Mesenchymal stem cell (in vitro differentiated cells and primary cell): ENCODE measurements around the gene DCLK1.

Experiments used
- DNase-seq: peaks from one replicate; pipeline ENCODE4 v3.0.0-alpha.2; 2013
- H2AFZ ChIP-seq: one replicate; pipeline ENCODE4 v1.6.1; 2013; ENCODE audit warnings: low read depth, mild to moderate bottlenecking, control low read depth, inconsistent platforms, low read length, moderate library complexity
- H2AK5ac ChIP-seq: 2 replicates; pipeline ENCODE4 v1.6.1; 2013; ENCODE audit warnings: low read length, moderate library complexity, mild to moderate bottlenecking, inconsistent platforms; ENCODE audit not compliant: severe bottlenecking
- H2BK120ac ChIP-seq: one replicate; pipeline ENCODE4 v1.6.1; 2013; ENCODE audit warnings: low read depth, mild to moderate bottlenecking, inconsistent platforms, low read length, moderate library complexity
- H2BK12ac ChIP-seq, 2 experiments: one replicate each; pipeline ENCODE4 v1.6.1; 2013; ENCODE audit warnings: inconsistent platforms in 2 of 2, low read length in 2 of 2, mild to moderate bottlenecking in 2 of 2, moderate library complexity in 2 of 2, control low read depth in 1 of 2
- H2BK15ac ChIP-seq: one replicate; pipeline ENCODE4 v1.6.1; 2013; ENCODE audit warnings: mild to moderate bottlenecking, low read depth, inconsistent platforms; ENCODE audit not compliant: poor library complexity, severe bottlenecking
- H2BK5ac ChIP-seq: 2 replicates; pipeline ENCODE4 v1.6.1; 2013; ENCODE audit warnings: low read depth, mild to moderate bottlenecking, low read length, control low read depth, inconsistent platforms; ENCODE audit not compliant: poor library complexity, severe bottlenecking
- H3K14ac ChIP-seq, 2 experiments: one replicate each; pipeline ENCODE4 v1.6.1; 2013; ENCODE audit warnings: inconsistent platforms in 2 of 2, low read length in 2 of 2, control low read depth in 1 of 2, mild to moderate bottlenecking in 1 of 2, moderate library complexity in 1 of 2
- H3K18ac ChIP-seq, 2 experiments: one replicate each; pipeline ENCODE4 v1.6.1; 2013; ENCODE audit warnings: inconsistent platforms in 2 of 2, low read length in 2 of 2, control low read depth in 1 of 2, low read depth in 1 of 2, mild to moderate bottlenecking in 1 of 2
- H3K23ac ChIP-seq, 2 experiments: one replicate each; pipeline ENCODE4 v1.6.1; 2013; ENCODE audit warnings: inconsistent platforms in 2 of 2, low read length in 2 of 2, mild to moderate bottlenecking in 2 of 2, moderate library complexity in 2 of 2, control low read depth in 1 of 2
- H3K27ac ChIP-seq: 2 replicates; pipeline ENCODE4 v1.5.1; 2013; ENCODE audit warnings: mild to moderate bottlenecking, moderate library complexity, low read length, control low read depth, inconsistent platforms; ENCODE audit not compliant: poor library complexity, severe bottlenecking
- H3K27me3 ChIP-seq, 2 experiments: 2 replicates each; pipeline versions ENCODE4 v1.6.1 to v1.7.0; 2013; ENCODE audit warnings: low read length in 2 of 2, mild to moderate bottlenecking in 2 of 2, moderate library complexity in 2 of 2, control low read depth in 1 of 2, inconsistent platforms in 1 of 2; ENCODE audit not compliant: control insufficient read depth in 1 of 2, insufficient read depth in 1 of 2
- H3K36me3 ChIP-seq, 2 experiments: 2 replicates each; pipeline versions ENCODE4 v1.6.1 to v1.7.0; 2013; ENCODE audit warnings: low read length in 2 of 2, control low read depth in 1 of 2, inconsistent platforms in 1 of 2, low read depth in 1 of 2, mild to moderate bottlenecking in 1 of 2; ENCODE audit not compliant: insufficient read depth in 2 of 2, control insufficient read depth in 1 of 2
- H3K4ac ChIP-seq, 2 experiments: one replicate each; pipeline ENCODE4 v1.6.1; 2013; ENCODE audit warnings: inconsistent platforms in 2 of 2, low read length in 2 of 2, mild to moderate bottlenecking in 2 of 2, moderate library complexity in 2 of 2, control low read depth in 1 of 2, low read depth in 1 of 2
- H3K4me1 ChIP-seq: 2 replicates; pipeline ENCODE4 v1.6.1; 2013; ENCODE audit warnings: low read depth, low read length, control low read depth; ENCODE audit not compliant: control insufficient read depth, insufficient read depth
- H3K4me2 ChIP-seq: 2 replicates; pipeline ENCODE4 v1.6.1; 2013; ENCODE audit warnings: low read length, mild to moderate bottlenecking, inconsistent platforms; ENCODE audit not compliant: poor library complexity, severe bottlenecking
- H3K4me3 ChIP-seq, 2 experiments: 2 replicates each; pipeline versions ENCODE4 v1.5.1 to v1.7.0; 2013; ENCODE audit warnings: low read length in 2 of 2, mild to moderate bottlenecking in 2 of 2, control low read depth in 1 of 2, low read depth in 1 of 2; ENCODE audit not compliant: insufficient read depth in 1 of 2
- H3K79me1 ChIP-seq: replicated peaks from 2 replicates; pipeline ENCODE4 v1.6.1; 2013; ENCODE audit warnings: mild to moderate bottlenecking, control low read depth, low read length, inconsistent platforms; ENCODE audit not compliant: poor library complexity, severe bottlenecking
- H3K9ac ChIP-seq: 2 replicates; pipeline ENCODE4 v1.7.0; 2013; ENCODE audit warnings: mild to moderate bottlenecking, low read length, moderate library complexity
- H3K9me3 ChIP-seq: 2 replicates; pipeline ENCODE4 v1.7.0; 2013; ENCODE audit warnings: mild to moderate bottlenecking, low read length; ENCODE audit not compliant: control insufficient read depth
- H4K8ac ChIP-seq: one replicate; pipeline ENCODE4 v1.6.1; 2013; ENCODE audit warnings: inconsistent platforms, mild to moderate bottlenecking, low read length, moderate library complexity
- H4K91ac ChIP-seq: one replicate; pipeline ENCODE4 v1.6.1; 2013; ENCODE audit warnings: mild to moderate bottlenecking, low read length, inconsistent platforms
- WGBS: methylation state at CpG from one replicate; pipeline ENCODE4 v1.1.7; 2013; ENCODE audit warnings: mixed read lengths; 5-methylcytosine and 5-hydroxymethylcytosine counted together

Gene DCLK1

DNA sequence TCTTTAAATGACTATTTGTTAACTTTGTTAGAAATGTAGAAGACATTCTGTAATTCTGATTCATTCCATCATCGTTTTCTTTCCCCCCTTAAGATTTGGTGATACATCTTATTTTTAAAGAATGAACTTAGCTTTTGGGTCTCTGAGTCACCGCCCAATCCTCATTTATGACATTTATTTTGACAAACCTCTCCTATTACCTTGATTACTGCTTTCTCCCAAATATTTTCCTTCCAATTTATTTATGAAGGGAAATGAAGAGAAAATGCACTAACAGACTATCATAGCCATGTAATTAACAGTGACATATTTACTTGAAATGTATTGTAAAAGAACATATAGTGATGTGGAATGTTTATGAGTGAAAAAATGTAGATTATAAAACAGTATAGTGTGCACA lies 241.6 kb downstream of the DCLK1 start:
- no peaks in the 10 kb centered on the region for H3K79me1 ChIP-seq
- no peak overlapping the region for H4K91ac ChIP-seq
- no peak overlapping the region for H2BK15ac ChIP-seq
- H3K4ac ChIP-seq = no peak overlapping the region
- H3K9me3 ChIP-seq = no peaks in the 10 kb centered on the region
- H2BK12ac ChIP-seq = no peak overlapping the region
- peaks cover 1% of the 10 kb centered on the region for H3K4me1 ChIP-seq
- WGBS = no CpG with 5 or more reads among the region's 2 CpGs
- H4K8ac ChIP-seq = no peak overlapping the region
- no peak overlapping the region for H3K14ac ChIP-seq
- H3K23ac ChIP-seq = no peak overlapping the region
- H3K27me3 ChIP-seq = no peaks in the 10 kb centered on the region
- H3K36me3 ChIP-seq = no peaks in the 10 kb centered on the region
- no peak overlapping the region for H2BK120ac ChIP-seq
- peak overlapping the region; percentile 16 for H3K9ac ChIP-seq
- H2AK5ac ChIP-seq = no peak overlapping the region
- H3K4me3 ChIP-seq = no peak overlapping the region
- DNase-seq = no peak
- no peak overlapping the region for H3K27ac ChIP-seq
- H3K18ac ChIP-seq = no peak overlapping the region
- H3K4me2 ChIP-seq = no peak overlapping the region
- no peak overlapping the region for H2AFZ ChIP-seq
- no peak overlapping the region for H2BK5ac ChIP-seq

DNA sequence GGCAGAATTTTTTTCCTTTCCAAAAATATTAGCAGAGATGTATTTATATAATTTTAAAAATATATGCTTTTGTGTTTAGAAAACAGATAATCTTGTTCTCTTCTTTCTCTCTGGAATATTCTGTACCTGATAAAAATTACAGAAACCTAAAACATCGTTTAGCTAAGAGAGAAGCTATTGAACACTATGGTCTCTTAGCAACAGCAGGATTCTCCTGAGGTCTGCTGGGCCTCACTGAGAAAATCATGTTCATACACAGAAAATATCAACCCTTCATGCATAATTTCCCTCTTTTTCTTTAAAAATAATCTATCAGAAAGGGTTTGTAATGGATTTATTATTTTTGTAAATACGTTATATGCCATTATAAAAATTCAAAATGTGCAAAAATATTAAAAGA lies 242.2 kb downstream of the DCLK1 start:
- Histone ChIP-seq H3K9me3 (no peaks in the 10 kb centered on the region), H3K4me2 (no peak overlapping the region), H2BK12ac (no peak overlapping the region), H3K79me1 (no peaks in the 10 kb centered on the region), H3K27me3 (no peaks in the 10 kb centered on the region), H3K23ac (no peak overlapping the region), H3K4me1 (peaks cover 1% of the 10 kb centered on the region), H3K27ac (no peak overlapping the region), H3K9ac (peak overlapping the region; percentile 16), H3K36me3 (no peaks in the 10 kb centered on the region), H2AFZ (no peak overlapping the region), H3K18ac (no peak overlapping the region), H2BK120ac (no peak overlapping the region), H3K14ac (no peak overlapping the region), H2BK5ac (no peak overlapping the region), H3K4me3 (no peak overlapping the region), H2BK15ac (no peak overlapping the region), H4K8ac (no peak overlapping the region), H3K4ac (no peak overlapping the region), H4K91ac (no peak overlapping the region), H2AK5ac (no peak overlapping the region)
- no peak for DNase-seq
- 62% methylated on average over 1 of the region's 2 CpGs for WGBS

DNA sequence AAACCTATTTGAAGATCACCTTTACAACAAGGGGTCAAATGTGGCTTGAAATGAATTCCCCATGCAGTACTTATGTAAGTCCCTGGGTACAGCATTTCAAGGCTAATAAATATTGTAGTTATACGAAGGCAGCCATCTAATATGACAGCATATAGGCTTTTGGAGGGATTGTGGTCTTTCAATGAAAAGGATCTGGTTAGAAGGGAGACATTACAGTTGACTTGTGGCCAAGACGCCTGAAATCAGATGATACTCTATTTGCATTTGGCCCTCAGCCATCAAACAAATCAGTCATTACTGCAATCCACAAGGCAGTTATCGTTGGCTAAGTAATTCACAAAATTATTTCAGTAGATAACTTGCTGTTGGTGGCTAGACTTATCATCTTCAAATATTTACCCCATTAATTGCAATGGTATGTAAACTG lies 242.7 kb downstream of the DCLK1 start:
- Histone ChIP-seq H3K4me3 (no peak overlapping the region), H3K36me3 (no peaks in the 10 kb centered on the region), H3K23ac (no peak overlapping the region), H4K8ac (no peak overlapping the region), H3K9ac (no peak overlapping the region), H2AFZ (no peak overlapping the region), H3K79me1 (no peaks in the 10 kb centered on the region), H3K14ac (no peak overlapping the region), H3K4ac (no peak overlapping the region), H2BK5ac (no peak overlapping the region), H4K91ac (no peak overlapping the region), H3K9me3 (no peaks in the 10 kb centered on the region), H3K27me3 (no peaks in the 10 kb centered on the region), H3K27ac (no peak overlapping the region), H2BK120ac (no peak overlapping the region), H2BK15ac (no peak overlapping the region), H3K4me2 (no peak overlapping the region), H2AK5ac (no peak overlapping the region), H2BK12ac (no peak overlapping the region), H3K4me1 (peaks cover 1% of the 10 kb centered on the region), H3K18ac (no peak overlapping the region)
- no peak for DNase-seq
- WGBS = 60% methylated on average over 2 of the region's 3 CpGs

GRCh38 chr13:35887115-35887666 lies 244.0 kb downstream of the DCLK1 start:
- H2BK15ac ChIP-seq = no peak overlapping the region
- H3K79me1 ChIP-seq = no peaks in the 10 kb centered on the region
- H2BK5ac ChIP-seq = no peak overlapping the region
- no peak overlapping the region for H3K9ac ChIP-seq
- no peaks in the 10 kb centered on the region for H3K27me3 ChIP-seq
- H2AK5ac ChIP-seq = no peak overlapping the region
- no peaks in the 10 kb centered on the region for H3K9me3 ChIP-seq
- no peak overlapping the region for H4K8ac ChIP-seq
- H2BK120ac ChIP-seq = no peak overlapping the region
- H3K4me3 ChIP-seq = no peak overlapping the region
- H3K14ac ChIP-seq = no peak overlapping the region
- H3K18ac ChIP-seq = no peak overlapping the region
- H3K4ac ChIP-seq = no peak overlapping the region
- no peak overlapping the region for H2AFZ ChIP-seq
- no peaks in the 10 kb centered on the region for H3K4me1 ChIP-seq
- no peak overlapping the region for H3K27ac ChIP-seq
- no peak overlapping the region for H4K91ac ChIP-seq
- H2BK12ac ChIP-seq = no peak overlapping the region
- H3K36me3 ChIP-seq = peaks cover 0 to 8% of the 10 kb centered on the region in 2 experiments
- no peak overlapping the region for H3K4me2 ChIP-seq
- H3K23ac ChIP-seq = no peak overlapping the region
- 71% methylated on average over 4 of the region's 6 CpGs for WGBS
- DNase-seq = no peak
